ENCODE measurements around the gene AACS. TPM values are rescaled to one million over a fixed set of nuclear protein-coding genes. Genes with fewer than 3 reads are reported as not detected.
A peak's percentile ranks its signal among the peaks of the same experiment; 100 is the strongest.
"Not testable (repeated sequence)": the region's sequence is repeated elsewhere in the genome, so short reads cannot be mapped to it uniquely, and the experiment has no call there.

Gene AACS
- total RNA-seq, 1 donor from 2014 or later, result 16.6 TPM

DNA sequence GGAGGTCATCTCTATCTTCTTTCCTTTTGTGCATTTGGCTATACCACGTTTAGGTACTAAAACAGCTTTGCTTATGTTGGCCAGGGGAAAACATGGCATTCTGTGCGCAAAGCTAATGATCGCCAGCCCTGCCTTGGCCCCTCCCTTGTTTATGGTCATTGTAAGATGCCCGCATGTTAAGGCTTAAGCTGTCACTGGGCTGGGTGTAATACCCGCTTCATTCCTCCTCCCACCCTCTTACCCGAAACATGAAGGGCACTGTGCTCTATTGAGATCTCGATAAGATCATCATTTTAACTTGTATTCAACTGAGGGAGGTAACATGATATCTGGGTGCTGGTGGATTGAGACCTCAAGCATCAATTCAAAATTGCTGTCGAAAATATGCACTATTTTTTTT lies 37.1 kb upstream of the AACS start:
- no peaks in the 10 kb centered on the region for H3F3A ChIP-seq (ENCODE audit: low read depth)
- H3K9ac ChIP-seq, result no peak overlapping the region
- H3K4me3 ChIP-seq, result no peak overlapping the region
- no peak overlapping the region for H3K27ac Mint-ChIP-seq
- no peak overlapping the region for H2AFZ ChIP-seq (replicated peaks)
- H3K4me1 Mint-ChIP-seq, result no peaks in the 10 kb centered on the region
- H3K27ac ChIP-seq, result no peak overlapping the region
- H3K36me3 Mint-ChIP-seq, result peaks cover 14% of the 10 kb centered on the region
- H4K20me1 ChIP-seq (ENCODE audit: low read depth), result no peaks in the 10 kb centered on the region
- H3K79me2 ChIP-seq (ENCODE audit: low read depth), result no peaks in the 10 kb centered on the region
- H3K4me3 Mint-ChIP-seq, result no peak overlapping the region
- no peaks in the 10 kb centered on the region for H3K36me3 ChIP-seq
- H3K9me3 Mint-ChIP-seq, result no peaks in the 10 kb centered on the region
- H3K4me1 ChIP-seq, result no peaks in the 10 kb centered on the region
- H3K4me2 ChIP-seq, result no peak overlapping the region
- no peaks in the 10 kb centered on the region for H3K27me3 ChIP-seq
- no peaks in the 10 kb centered on the region for H3K9me3 ChIP-seq (ENCODE audit: low read depth)
- peaks cover 2% of the 10 kb centered on the region for H3K27me3 Mint-ChIP-seq (ENCODE audit: insufficient read depth, low read depth)
- TF ChIP-seq EZH2 (IDR thresholded peaks at IDR 0.05) (no peak), EZH2phosphoT487 (IDR thresholded peaks at IDR 0.05) (no peak)
- TF ChIP-seq, protein P1, sequence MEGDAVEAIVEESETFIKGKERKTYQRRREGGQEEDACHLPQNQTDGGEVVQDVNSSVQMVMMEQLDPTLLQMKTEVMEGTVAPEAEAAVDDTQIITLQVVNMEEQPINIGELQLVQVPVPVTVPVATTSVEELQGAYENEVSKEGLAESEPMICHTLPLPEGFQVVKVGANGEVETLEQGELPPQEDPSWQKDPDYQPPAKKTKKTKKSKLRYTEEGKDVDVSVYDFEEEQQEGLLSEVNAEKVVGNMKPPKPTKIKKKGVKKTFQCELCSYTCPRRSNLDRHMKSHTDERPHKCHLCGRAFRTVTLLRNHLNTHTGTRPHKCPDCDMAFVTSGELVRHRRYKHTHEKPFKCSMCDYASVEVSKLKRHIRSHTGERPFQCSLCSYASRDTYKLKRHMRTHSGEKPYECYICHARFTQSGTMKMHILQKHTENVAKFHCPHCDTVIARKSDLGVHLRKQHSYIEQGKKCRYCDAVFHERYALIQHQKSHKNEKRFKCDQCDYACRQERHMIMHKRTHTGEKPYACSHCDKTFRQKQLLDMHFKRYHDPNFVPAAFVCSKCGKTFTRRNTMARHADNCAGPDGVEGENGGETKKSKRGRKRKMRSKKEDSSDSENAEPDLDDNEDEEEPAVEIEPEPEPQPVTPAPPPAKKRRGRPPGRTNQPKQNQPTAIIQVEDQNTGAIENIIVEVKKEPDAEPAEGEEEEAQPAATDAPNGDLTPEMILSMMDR (IDR thresholded peaks at IDR 0.05), result no peak
- DNase-seq (ENCODE audit: low spot score), result no peak

DNA sequence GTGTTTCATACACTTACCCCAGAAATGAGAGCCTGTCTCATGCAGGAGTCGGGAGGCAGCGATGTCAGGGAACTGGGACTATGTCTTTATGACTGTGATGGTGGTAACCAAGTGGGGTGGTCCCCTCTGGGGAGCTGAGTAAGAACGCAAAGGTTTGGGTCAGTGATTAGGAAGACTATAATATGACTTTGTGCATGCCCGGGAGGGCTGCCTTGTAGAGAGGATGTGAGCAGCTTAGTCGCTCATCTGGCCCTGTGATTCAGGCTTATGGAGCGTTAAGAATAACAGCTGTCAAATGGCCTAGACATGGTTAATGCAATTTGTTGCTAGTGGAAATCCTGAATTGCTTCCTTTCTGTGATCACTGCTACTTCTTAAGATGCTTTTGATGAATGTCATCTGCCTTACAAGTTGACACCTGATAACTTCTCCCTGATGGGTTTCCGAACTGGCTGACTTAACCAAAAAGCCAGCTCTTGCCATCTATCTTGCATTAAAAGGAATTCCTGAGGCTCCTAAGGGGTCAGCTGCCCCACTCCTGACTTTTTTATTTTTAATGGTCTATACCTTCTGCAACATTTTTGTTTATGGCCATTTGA lies 35.4 kb upstream of the AACS start:
- Histone ChIP-seq H3K4me2 (no peak overlapping the region), H4K20me1 (ENCODE audit: low read depth) (no peaks in the 10 kb centered on the region), H3F3A (ENCODE audit: low read depth) (no peaks in the 10 kb centered on the region), H3K79me2 (ENCODE audit: low read depth) (no peaks in the 10 kb centered on the region), H3K4me3 (no peak overlapping the region), H3K4me1 (no peaks in the 10 kb centered on the region), H3K27ac (no peak overlapping the region), H3K36me3 (no peaks in the 10 kb centered on the region), H3K9me3 (ENCODE audit: low read depth) (no peaks in the 10 kb centered on the region), H3K27me3 (no peaks in the 10 kb centered on the region), H3K9ac (no peak overlapping the region), H2AFZ (replicated peaks) (no peak overlapping the region)
- Mint-ChIP-seq H3K4me1 (no peaks in the 10 kb centered on the region), H3K27ac (peak overlapping the region; percentile 12), H3K4me3 (no peak overlapping the region), H3K27me3 (ENCODE audit: insufficient read depth, low read depth) (peaks cover 3% of the 10 kb centered on the region), H3K36me3 (peaks cover 11% of the 10 kb centered on the region), H3K9me3 (peaks cover under 1% of the 10 kb centered on the region)
- TF ChIP-seq, protein P1 (IDR thresholded peaks at IDR 0.05), result no peak
- TF ChIP-seq EZH2 (IDR thresholded peaks at IDR 0.05) (no peak), EZH2phosphoT487 (IDR thresholded peaks at IDR 0.05) (no peak)
- DNase-seq (ENCODE audit: low spot score), result no peak

DNA sequence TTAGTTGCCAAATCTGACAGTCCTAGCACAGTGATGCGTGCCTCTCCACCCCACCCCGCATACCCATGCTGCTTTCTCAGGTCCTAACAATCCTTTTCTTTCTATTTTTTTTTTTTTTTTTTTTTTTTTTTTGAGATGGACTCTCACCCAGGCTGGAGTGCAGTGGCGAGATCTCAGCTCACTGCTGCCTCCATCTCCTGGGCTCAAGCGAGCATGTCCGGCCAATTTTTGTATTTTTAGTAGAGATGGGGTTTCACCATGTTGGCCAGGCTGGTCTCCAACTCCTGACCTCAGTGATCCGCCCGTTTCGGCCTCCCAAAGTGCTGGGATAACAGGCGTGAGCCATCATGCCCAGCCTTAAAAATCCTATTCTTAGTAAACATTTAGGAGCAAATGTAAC lies 33.8 kb upstream of the AACS start:
- H3K4me1 ChIP-seq; H3K36me3 ChIP-seq; H3K27ac ChIP-seq; H3K27me3 ChIP-seq; H4K20me1 ChIP-seq (ENCODE audit: low read depth); H3K4me3 Mint-ChIP-seq; H3F3A ChIP-seq (ENCODE audit: low read depth); H3K9me3 ChIP-seq (ENCODE audit: low read depth); H3K4me1 Mint-ChIP-seq; H3K27me3 Mint-ChIP-seq (ENCODE audit: insufficient read depth, low read depth); H2AFZ ChIP-seq (replicated peaks); DNase-seq (ENCODE audit: low spot score); H3K4me2 ChIP-seq; H3K9ac ChIP-seq; H3K9me3 Mint-ChIP-seq; H3K27ac Mint-ChIP-seq; H3K4me3 ChIP-seq; H3K79me2 ChIP-seq (ENCODE audit: low read depth): not testable (repeated sequence)
- peaks cover 11% of the 10 kb centered on the region for H3K36me3 Mint-ChIP-seq

DNA sequence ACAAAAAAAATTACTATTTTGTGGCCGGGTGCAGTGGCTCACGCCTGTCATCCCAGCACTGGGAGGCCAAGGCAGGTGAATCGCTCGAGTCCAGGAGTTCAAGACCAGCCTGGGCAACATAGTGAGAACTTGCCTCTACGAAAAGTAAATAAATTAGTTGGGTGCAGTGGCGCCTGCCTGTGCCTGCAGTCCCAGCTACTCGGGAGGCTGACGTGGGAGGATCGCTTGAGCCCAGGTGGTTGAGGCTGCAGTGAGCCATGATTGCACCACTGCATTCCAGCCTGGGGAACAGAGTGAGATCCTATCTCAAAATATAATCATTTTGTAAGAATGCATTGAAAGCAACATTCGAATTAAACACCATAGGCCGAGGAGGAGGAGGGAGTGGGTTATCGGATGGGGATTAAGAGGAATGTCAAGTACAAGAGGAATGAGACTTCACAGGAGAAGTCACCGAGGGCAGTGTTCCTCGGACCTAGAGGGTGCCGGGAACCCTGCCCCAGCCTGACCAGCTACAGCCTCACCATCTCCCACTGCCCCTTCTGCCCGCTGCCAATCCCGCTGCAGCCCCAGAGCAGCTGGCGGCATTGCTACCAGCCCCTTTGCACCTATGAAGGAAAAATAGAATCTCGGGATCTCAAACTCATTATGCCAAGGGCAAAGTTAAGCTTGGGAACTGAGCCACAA lies 32.6 kb upstream of the AACS start:
- no peak overlapping the region for H3K4me2 ChIP-seq
- H2AFZ ChIP-seq (replicated peaks), result no peak overlapping the region
- no peaks in the 10 kb centered on the region for H3F3A ChIP-seq (ENCODE audit: low read depth)
- no peak for TF ChIP-seq EZH2 (IDR thresholded peaks at IDR 0.05)
- TF ChIP-seq, protein P1 (IDR thresholded peaks at IDR 0.05), result no peak
- no peak for TF ChIP-seq EZH2phosphoT487 (IDR thresholded peaks at IDR 0.05)
- no peak overlapping the region for H3K4me3 Mint-ChIP-seq
- DNase-seq (ENCODE audit: low spot score), result no peak
- no peaks in the 10 kb centered on the region for H3K27me3 ChIP-seq
- H3K9me3 Mint-ChIP-seq, result peaks cover 5% of the 10 kb centered on the region
- no peak overlapping the region for H3K27ac ChIP-seq
- H3K9ac ChIP-seq, result no peak overlapping the region
- no peaks in the 10 kb centered on the region for H3K4me1 Mint-ChIP-seq
- H3K36me3 ChIP-seq, result no peaks in the 10 kb centered on the region
- H3K27me3 Mint-ChIP-seq (ENCODE audit: insufficient read depth, low read depth), result peaks cover 4% of the 10 kb centered on the region
- H3K4me3 ChIP-seq, result no peak overlapping the region
- no peaks in the 10 kb centered on the region for H3K9me3 ChIP-seq (ENCODE audit: low read depth)
- no peaks in the 10 kb centered on the region for H3K79me2 ChIP-seq (ENCODE audit: low read depth)
- no peak overlapping the region for H3K27ac Mint-ChIP-seq
- no peaks in the 10 kb centered on the region for H4K20me1 ChIP-seq (ENCODE audit: low read depth)
- peaks cover 11% of the 10 kb centered on the region for H3K36me3 Mint-ChIP-seq
- no peaks in the 10 kb centered on the region for H3K4me1 ChIP-seq

All from neural progenitor cell (in vitro differentiated cells).